Endothelial cell of umbilical vein (primary cell): Measurements from ENCODE around the gene SERPINB2. TPM values are rescaled to one million over a fixed set of nuclear protein-coding genes. Genes with fewer than 3 reads are reported as not detected.

Experiments used
- BruUV-seq: library from RNA; stranded (reverse); fragments of 400-500 nt; replicated peaks from 2 replicates; lab custom pipeline; 2021; lab: Mats Ljungman, UMichigan
- CTCF ChIA-PET: fragments of 300-600, 350-600 bp; sonication (Branson Sonifier 250); formaldehyde crosslinking; loops from one replicate; lab custom pipeline; 2021; ENCODE audit warnings: antibody characterized with exemption, inconsistent platforms; lab: Charles Lee
- POLR2A ChIA-PET: fragments of 300-600, 350-600 bp; sonication (Branson Sonifier 250); formaldehyde crosslinking; loops from one replicate; lab custom pipeline; 2021; ENCODE audit warnings: antibody characterized with exemption, inconsistent platforms; lab: Charles Lee
- DNase-seq: peaks from one replicate; pipeline ENCODE4 v3.0.0-alpha.2; 2011; ENCODE audit warnings: low read depth, low spot score
- FAIRE-seq: peaks from 2 replicates; lab custom pipeline; 2011; peaks lifted over from hg19 to GRCh38; lab: Jason Lieb, UNC
- H2AFZ ChIP-seq: 2 replicates; pipeline ENCODE4 v1.6.0; 2012; ENCODE audit warnings: low read depth, low read length, control low read depth, inconsistent platforms
- H3K27ac ChIP-seq: 2 replicates; pipeline ENCODE4 v1.5.1; 2011; ENCODE audit warnings: low read depth, mild to moderate bottlenecking, control low read depth, low read length, moderate library complexity; ENCODE audit not compliant: insufficient read depth
- H3K27me3 ChIP-seq, 2 experiments: 2 replicates each; pipeline versions ENCODE4 v1.6.0 to v1.6.1; 2011; ENCODE audit warnings: low read length in 2 of 2, mixed read lengths in 1 of 2; ENCODE audit not compliant: control insufficient read depth in 2 of 2, insufficient read depth in 2 of 2
- H3K36me3 ChIP-seq, 2 experiments: 2 replicates in 1 of 2; 3 replicates in 1 of 2; pipeline ENCODE4 v1.5.1; 2011; ENCODE audit warnings: low read length in 2 of 2, mild to moderate bottlenecking in 1 of 2, moderate library complexity in 1 of 2; ENCODE audit not compliant: control insufficient read depth in 2 of 2, insufficient read depth in 2 of 2; ENCODE audit errors: extremely low read depth in 1 of 2
- H3K4me1 ChIP-seq: 3 replicates; pipeline ENCODE4 v1.5.1; 2011; ENCODE audit warnings: mild to moderate bottlenecking, low read length; ENCODE audit not compliant: control insufficient read depth, insufficient read depth; ENCODE audit errors: extremely low read depth
- H3K4me2 ChIP-seq: 2 replicates; pipeline ENCODE4 v1.6.1; 2011; ENCODE audit warnings: low read length, control low read depth, mixed read lengths; ENCODE audit not compliant: insufficient read depth
- H3K4me3 ChIP-seq, 3 experiments: fragments of 200-600 bp in 1 of 3; sonication (generic), shearing (Covaris generic) in 1 of 3; replicated peaks in 1 of 3; 2 replicates each; pipeline ENCODE4 v1.5.1; 2011 to 2016; ENCODE audit warnings: control low read depth in 3 of 3, low read length in 3 of 3, mild to moderate bottlenecking in 2 of 3, inconsistent platforms in 1 of 3, low read depth in 1 of 3, moderate library complexity in 1 of 3; ENCODE audit not compliant: insufficient read depth in 1 of 3
- H3K79me2 ChIP-seq: 2 replicates; pipeline ENCODE4 v1.6.0; 2012; ENCODE audit warnings: low read length, inconsistent platforms; ENCODE audit not compliant: control insufficient read depth, insufficient read depth
- H3K9ac ChIP-seq: replicated peaks from 2 replicates; pipeline ENCODE3; 2011; ENCODE audit warnings: low read length, control low read depth; ENCODE audit not compliant: insufficient read depth; ENCODE audit errors: extremely low read depth
- H3K9me1 ChIP-seq: replicated peaks from 3 replicates; pipeline ENCODE4 v1.6.0; 2011; ENCODE audit warnings: mild to moderate bottlenecking, low read length; ENCODE audit not compliant: control insufficient read depth, insufficient read depth; ENCODE audit errors: extremely low read depth
- H3K9me3 ChIP-seq: replicated peaks from 2 replicates; pipeline ENCODE4 v1.5.1; 2012; ENCODE audit warnings: low read length, inconsistent platforms; ENCODE audit not compliant: control insufficient read depth, insufficient read depth
- H4K20me1 ChIP-seq: replicated peaks from 2 replicates; pipeline ENCODE3; 2011; ENCODE audit warnings: mild to moderate bottlenecking, low read length; ENCODE audit not compliant: control insufficient read depth, insufficient read depth; ENCODE audit errors: extremely low read depth
- EZH2 ChIP-seq: IDR thresholded peaks from 2 replicates; pipeline ENCODE4 v1.6.1; 2012; ENCODE audit warnings: borderline replicate concordance, low read depth, mild to moderate bottlenecking, moderate library complexity, low read length, inconsistent platforms; ENCODE audit not compliant: severe bottlenecking
- FOS ChIP-seq: IDR thresholded peaks from 2 replicates; pipeline ENCODE4 v1.6.1; 2011; ENCODE audit warnings: mild to moderate bottlenecking, low read length, moderate library complexity, borderline replicate concordance; ENCODE audit not compliant: insufficient read depth
- GATA2 ChIP-seq: IDR thresholded peaks from 2 replicates; pipeline ENCODE4 v1.7.0; 2011; ENCODE audit warnings: low read depth, mild to moderate bottlenecking, moderate library complexity, mixed read lengths, low read length; ENCODE audit not compliant: insufficient read length, insufficient read depth
- JUN ChIP-seq: IDR thresholded peaks from 2 replicates; pipeline ENCODE4 v1.6.1; 2011; ENCODE audit warnings: borderline replicate concordance, low read depth; ENCODE audit not compliant: insufficient read length, insufficient read depth
- MYC ChIP-seq: IDR thresholded peaks from one replicate; pipeline ENCODE4 v1.6.1; 2011; ENCODE audit warnings: mild to moderate bottlenecking, low read depth, low read length
- POLR2A ChIP-seq: IDR thresholded peaks from 2 replicates; pipeline ENCODE4 v1.6.1; 2012; ENCODE audit warnings: low read depth, mild to moderate bottlenecking, control low read depth, low read length
- POLR2AphosphoS5 ChIP-seq: IDR thresholded peaks from 2 replicates; pipeline ENCODE4 v1.6.1; 2012; ENCODE audit warnings: low read depth, mild to moderate bottlenecking, control low read depth, low read length, moderate library complexity; ENCODE audit not compliant: insufficient read depth
- dilution Hi-C: fragments of 300-500 bp; cut with MboI; formaldehyde crosslinking; loops from one replicate; pipeline ENCODE4 v1.15.0; 2019; ENCODE audit warnings: low sequenced_read_pairs; ENCODE audit not compliant: extremely low pct_ligation_motif_present
- intact Hi-C: fragments of 100-400 bp; cut with micrococcal nuclease; formaldehyde crosslinking; loops from one replicate; pipeline ENCODE4 v1.10.0; 2022
- polyA plus RNA-seq, 4 experiments: library from polyadenylated mRNA; depleted of rRNA in 3 of 4; stranded (reverse) in 3 of 4; unstranded in 1 of 4; fragments of >200 nt; gene quantifications; 2 replicates each; pipeline versions ENCODE4 v1.2.1 to v1.2.3, GENCODE V29; 2011 to 2012; ENCODE audit warnings: missing spikeins in 1 of 4
- total RNA-seq: library from RNA; stranded (reverse); gene quantifications from 2 replicates; pipeline ENCODE4 v1.2.3, GENCODE V29; 2021
- TF ChIP-seq, protein P1 (sequence below), 2 donors: IDR thresholded peaks; 1 replicate in 1 of 2; 2 replicates in 1 of 2; pipeline ENCODE4 v1.5.1; 2011; ENCODE audit warnings: low read length in 2 of 2, mild to moderate bottlenecking in 2 of 2, moderate library complexity in 2 of 2, control low read depth in 1 of 2, inconsistent platforms in 1 of 2, low read depth in 1 of 2; ENCODE audit not compliant: insufficient read depth in 1 of 2; ENCODE audit errors: extremely low read depth in 1 of 2
- TF ChIP-seq, protein P2 (sequence below): IDR thresholded peaks from 2 replicates; pipeline ENCODE4 v1.6.1; 2011; ENCODE audit not compliant: insufficient read depth, insufficient read length

SERPINB2 gene
- total and polyA plus RNA-seq, 2 donors (not counting 3 experiments of a cell fraction or from before 2014, with no cell fraction given), result 0.24 to 2.5 TPM

DNA sequence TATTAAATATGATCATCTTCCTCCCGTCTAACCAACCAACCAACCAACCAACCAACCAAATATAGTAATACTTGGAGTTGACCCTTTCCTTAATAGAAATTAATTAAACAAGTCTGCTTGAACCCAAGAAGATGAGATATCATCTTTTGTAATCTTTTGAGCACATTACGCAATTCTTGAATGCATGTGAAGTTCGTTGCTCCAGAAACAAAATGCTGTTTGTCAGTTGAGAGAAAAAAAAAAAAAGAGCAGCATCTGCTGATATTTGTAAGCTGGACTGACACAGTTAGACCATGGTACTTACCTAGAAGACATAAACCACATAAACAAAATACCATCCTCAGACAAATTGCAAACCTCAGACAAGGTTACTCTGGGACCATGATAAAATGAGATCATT, 9.2 kb upstream of the SERPINB2 start:
- Histone ChIP-seq H2AFZ (no peak overlapping the region), H3K4me2 (no peak overlapping the region), H3K27me3 (no peaks in the 10 kb centered on the region), H3K4me1 (peaks cover 38% of the 10 kb centered on the region), H3K79me2 (no peaks in the 10 kb centered on the region), H3K27ac (no peak overlapping the region), H3K9me1 (no peaks in the 10 kb centered on the region), H4K20me1 (no peaks in the 10 kb centered on the region), H3K9ac (no peak overlapping the region), H3K4me3 (no peak overlapping the region), H3K36me3 (no peaks in the 10 kb centered on the region), H3K9me3 (no peaks in the 10 kb centered on the region)
- no peak for TF ChIP-seq JUN
- TF ChIP-seq, protein P1, sequence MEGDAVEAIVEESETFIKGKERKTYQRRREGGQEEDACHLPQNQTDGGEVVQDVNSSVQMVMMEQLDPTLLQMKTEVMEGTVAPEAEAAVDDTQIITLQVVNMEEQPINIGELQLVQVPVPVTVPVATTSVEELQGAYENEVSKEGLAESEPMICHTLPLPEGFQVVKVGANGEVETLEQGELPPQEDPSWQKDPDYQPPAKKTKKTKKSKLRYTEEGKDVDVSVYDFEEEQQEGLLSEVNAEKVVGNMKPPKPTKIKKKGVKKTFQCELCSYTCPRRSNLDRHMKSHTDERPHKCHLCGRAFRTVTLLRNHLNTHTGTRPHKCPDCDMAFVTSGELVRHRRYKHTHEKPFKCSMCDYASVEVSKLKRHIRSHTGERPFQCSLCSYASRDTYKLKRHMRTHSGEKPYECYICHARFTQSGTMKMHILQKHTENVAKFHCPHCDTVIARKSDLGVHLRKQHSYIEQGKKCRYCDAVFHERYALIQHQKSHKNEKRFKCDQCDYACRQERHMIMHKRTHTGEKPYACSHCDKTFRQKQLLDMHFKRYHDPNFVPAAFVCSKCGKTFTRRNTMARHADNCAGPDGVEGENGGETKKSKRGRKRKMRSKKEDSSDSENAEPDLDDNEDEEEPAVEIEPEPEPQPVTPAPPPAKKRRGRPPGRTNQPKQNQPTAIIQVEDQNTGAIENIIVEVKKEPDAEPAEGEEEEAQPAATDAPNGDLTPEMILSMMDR (IDR thresholded peaks at IDR 0.05; ENCODE audit: extremely low read depth in 1 of 2, insufficient read depth in 1 of 2, low read depth in 1 of 2, low read length in 2 of 2), result no peak
- TF ChIP-seq EZH2, result no peak
- TF ChIP-seq POLR2AphosphoS5, result no peak
- TF ChIP-seq, protein P2, sequence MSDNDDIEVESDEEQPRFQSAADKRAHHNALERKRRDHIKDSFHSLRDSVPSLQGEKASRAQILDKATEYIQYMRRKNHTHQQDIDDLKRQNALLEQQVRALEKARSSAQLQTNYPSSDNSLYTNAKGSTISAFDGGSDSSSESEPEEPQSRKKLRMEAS, result no peak
- TF ChIP-seq MYC, result no peak
- TF ChIP-seq FOS, result no peak
- no peak for TF ChIP-seq POLR2A
- TF ChIP-seq GATA2, result no peak
- intact Hi-C loops, result no loop called here
- BruUV-seq, result no TSS peak
- no peak for DNase-seq
- no peak for FAIRE-seq
- POLR2A ChIA-PET, result no interaction called here
- dilution Hi-C loops, result no loop called here
- CTCF ChIA-PET, result interaction anchor here (0.6 kb wide), 1 partner anchor 115 kb away, joined by 3 read pairs; no protein-coding TSS in a partner anchor
